HG02981 (cell line): ENCODE results near the gene SF3B1.
A peak's percentile ranks its signal among the peaks of the same experiment; 100 is the strongest.
"Not testable (repeated sequence)": the region's sequence is repeated elsewhere in the genome, so short reads cannot be mapped to it uniquely, and the experiment has no call there.

Experiments used
- ATAC-seq: cut with Tn5 transposase; IDR thresholded peaks from one replicate; pipeline ENCODE4 v1.9.1; 2021; ENCODE audit warnings: mild to moderate bottlenecking, moderate library complexity; ENCODE audit not compliant: unreplicated experiment

The SF3B1 gene

DNA sequence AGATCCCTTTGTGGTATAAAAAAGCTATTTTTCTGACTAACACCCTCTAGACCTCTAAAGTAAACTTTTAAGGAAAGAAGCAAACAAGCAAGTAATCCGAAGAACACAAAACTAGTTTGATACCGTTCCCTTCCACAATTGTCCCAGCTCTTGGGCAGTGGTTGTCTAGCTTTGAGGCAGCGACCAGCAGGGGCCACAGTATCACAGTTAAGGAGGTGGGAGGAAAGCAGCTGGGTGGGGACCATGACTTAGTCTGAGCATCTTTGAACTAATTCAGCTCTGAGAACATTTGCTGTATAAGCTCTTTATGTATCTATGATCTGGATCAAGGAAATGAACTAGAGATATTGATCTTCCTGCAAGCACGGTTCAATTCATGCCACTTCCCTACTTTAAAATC, 51.0 kb downstream of the SF3B1 start:
- ATAC-seq = no peak

DNA sequence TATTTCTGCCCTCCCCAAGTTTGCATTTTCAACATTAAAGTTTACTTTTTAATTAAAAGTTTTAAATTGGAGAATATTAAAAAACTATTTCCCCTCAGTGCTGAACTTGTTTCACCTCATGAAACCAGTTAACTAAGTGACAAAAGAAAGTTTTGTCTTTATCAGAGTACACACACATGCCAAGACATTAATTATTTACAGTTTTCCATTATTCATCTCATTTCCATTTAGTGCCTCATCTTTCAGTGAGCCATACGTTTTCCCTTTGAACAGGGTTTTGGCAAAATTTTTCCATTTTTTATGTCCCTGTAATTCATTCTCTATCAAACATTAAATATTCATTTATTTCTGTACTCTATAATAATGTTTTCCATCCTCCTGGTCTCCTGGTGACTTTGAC, 53.2 kb downstream of the SF3B1 start:
- ATAC-seq = no peak

DNA sequence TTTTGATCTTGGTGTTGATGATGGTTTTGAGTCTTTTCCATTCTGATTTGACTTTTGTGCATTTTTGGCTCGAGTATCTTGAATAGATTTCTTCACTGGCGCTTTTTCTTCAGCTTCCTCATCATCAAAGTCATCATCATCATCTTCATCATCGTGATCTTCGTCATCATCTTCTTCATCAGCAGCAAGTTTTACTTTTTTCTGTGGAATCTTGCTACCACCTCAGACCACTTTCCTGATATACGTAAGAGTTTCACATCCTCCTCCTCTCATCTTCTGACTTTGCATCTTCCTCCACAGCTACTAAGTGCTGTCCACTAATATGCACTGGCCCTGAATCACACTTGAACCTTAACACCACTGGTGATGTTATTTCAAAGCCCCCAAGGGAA, 54.9 kb downstream of the SF3B1 start:
- not testable (repeated sequence) for ATAC-seq

DNA sequence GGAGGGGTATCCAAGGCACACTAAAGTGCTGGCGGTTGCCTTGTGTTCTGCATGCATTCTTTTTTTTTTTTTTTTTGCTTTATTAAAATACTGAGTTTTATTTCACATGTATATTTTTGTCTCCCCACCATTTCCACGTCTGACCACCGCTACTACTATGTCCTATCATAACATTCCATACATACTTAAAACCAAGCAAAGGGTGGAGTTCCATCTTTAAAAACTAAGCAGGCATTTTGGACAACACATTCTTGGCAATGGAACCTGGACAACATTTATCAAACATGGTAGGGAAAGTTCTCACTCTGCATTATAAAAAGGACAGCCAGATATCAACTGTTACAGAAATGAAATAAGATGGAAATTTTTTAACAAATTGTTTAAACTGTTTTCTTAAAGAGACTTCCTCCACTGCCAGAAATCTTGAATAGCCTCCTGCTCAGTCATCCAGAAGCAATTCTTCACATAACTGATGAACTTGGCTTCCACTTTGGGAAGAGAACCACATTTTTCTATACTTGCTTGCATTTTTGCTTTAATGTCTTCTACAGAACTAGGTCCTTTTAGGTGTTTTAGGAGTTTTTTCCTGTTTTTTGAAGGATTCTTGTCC, 55.4 kb downstream of the SF3B1 start:
- ATAC-seq = not testable (repeated sequence)

DNA sequence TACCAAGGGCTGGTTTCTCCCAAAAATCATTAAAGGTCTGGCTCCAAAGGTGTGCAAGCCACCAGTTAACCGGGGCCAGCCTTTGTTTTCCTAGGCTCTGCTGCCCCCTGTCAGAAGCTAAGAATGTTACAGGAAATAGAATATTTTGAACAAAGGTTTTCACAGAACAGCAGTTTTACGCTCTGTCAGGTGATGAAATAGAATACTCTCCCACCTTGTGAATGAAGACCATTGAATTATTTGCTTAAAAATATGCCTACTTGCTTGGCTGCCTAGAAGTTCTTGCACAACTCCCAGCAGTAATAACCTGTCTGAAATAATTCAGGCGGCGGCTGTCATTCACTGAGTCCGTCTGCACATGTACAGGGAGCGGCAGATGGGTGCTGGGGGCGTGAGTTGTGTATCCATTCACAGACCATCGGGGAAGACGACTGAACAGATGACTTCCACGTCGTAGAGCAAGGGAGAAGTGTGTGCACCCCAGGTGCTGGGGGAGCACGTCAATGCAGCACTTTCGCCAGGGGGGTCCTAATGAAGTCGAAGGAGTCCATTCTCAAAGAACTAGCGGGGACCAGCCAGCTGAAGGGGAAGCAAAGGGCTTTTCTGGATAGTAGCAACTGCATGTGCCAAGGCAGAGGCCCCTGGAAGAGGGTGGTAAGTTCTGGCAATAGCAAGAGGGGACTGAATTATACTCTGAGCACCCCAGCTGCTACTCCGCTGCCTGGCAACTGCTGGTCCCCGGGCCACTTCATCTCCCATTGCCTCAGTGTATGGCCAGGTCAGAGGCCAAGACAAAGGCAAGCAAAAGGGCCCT, 56.1 kb downstream of the SF3B1 start:
- no peak for ATAC-seq

DNA sequence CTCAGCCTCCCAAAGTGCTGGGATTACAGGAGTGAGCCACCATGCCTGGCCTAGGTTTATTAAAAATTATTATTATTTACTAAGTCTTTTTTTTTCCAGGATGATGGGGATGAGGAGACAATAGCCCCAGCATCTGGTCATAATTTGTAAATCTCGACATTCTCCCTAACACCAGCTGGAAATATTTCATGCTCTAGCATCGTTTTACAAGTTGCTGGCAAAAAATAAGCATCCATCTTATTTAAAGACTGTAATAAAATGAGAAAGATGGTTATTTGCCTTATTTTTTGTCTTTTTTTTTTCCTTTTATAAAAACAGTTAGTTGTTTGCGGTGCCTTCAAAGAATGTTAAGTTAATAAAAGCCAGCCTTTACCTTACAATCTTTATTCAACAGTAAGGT, 56.7 kb downstream of the SF3B1 start:
- ATAC-seq = no peak

DNA sequence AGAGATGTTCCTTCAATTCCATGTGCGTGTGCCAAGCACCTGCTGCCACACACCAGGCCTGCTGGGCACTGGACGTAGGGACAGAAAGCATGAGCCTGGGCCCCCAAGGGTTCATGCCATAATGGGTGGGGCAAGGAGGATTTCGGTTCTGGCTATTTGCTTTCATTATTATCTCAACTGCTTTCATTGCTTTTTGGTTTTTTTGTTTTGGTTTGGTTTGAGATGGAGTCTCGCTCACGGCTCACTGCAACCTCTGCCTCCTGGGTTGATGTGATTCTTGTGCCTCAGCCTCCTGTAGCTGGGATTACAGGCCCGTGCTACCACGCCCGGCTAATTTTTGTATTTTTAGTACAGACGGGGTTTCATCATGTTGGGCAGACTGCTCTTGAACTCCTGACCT, 57.2 kb downstream of the SF3B1 start:
- ATAC-seq = no peak

DNA sequence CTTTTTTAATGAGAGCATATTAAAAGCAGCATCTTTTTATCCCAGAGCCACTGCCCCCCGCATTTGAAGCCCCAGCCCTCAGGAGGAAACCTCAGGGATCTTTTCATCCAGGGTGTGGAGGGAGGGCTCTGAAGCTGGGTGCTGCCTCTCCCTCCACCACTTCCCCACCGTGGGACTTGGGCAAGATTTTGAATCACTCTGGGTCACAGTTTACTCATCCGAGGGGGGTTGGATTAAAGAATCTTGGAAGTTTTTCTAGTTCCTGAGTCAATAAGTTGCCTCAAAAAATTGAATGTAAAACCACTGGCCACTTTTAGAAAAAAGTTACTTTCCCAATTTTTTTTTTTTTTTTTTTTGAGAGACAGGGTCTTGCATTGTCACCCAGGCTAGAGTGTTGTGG, 62.2 kb downstream of the SF3B1 start:
- ATAC-seq = no peak

DNA sequence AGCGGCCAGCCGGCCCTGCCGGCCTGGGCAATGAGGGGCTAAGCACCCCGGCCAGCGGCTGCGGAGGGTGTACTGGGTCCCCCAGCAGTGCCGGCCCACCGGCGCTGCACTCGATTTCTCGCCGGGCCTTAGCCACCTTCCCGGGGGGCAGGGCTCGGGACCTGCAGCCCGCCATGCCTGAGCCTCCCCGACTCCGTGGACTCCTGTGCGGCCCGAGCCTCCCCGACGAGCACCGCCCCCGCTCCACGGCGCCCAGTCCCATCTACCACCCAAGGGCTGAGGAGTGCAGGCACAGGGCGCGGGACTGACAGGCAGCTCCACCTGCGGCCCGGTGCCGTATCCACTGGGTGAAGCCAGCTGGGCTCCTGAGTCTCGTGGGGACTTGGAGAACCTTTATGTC, 64.2 kb downstream of the SF3B1 start:
- ATAC-seq = not testable (repeated sequence)

DNA sequence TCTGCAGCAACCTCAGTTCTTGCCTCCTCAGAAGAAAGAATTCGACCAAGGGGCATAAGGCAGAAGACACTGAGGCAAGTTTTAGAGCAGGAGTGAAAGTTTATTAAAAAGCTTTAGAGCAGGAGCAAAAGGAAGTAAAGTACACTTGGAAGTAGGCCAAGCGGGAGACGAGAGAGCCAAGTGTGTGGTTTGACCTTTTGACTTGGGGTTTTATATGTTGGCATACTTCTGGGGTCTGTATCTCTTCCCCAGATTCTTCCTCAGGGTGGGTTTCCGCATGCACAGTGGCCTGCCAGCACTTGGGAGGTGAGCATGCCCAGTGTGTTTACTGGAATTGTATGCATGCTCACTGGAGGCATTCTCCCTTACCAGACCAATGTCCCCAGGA, 64.9 kb downstream of the SF3B1 start:
- no peak for ATAC-seq

DNA sequence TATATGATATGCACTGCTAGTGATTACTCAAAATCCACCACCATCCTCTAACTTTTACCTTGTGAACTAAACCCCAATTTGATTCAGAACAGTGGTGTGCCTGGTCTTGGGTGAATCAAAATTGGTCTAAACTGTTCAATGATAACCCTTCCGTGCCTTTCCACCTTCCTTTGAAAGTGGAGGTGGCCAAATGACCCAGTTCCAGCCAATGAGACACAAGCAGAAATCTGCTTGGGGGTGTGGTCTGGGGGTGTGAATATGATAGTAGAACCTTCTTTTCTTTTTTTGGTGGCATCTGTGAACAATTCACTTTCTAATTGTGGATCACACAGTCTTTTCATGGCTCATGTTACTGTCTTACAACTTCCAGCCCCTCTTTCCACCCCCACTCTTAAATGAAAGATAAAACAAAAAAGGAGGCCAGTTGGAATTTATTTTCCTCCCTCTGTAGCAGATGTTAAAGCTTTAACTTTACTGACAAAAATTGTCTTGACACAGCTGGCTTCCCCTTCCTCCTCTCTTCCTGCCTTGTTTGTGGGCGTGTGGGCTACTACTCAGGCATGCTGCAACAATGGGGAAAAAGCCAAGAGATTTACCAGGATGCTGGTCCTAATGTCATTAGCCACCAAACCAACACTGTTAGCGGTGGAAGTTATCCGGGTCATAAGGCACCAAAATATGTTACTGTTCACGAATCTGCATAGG, 65.4 kb downstream of the SF3B1 start:
- no peak for ATAC-seq

DNA sequence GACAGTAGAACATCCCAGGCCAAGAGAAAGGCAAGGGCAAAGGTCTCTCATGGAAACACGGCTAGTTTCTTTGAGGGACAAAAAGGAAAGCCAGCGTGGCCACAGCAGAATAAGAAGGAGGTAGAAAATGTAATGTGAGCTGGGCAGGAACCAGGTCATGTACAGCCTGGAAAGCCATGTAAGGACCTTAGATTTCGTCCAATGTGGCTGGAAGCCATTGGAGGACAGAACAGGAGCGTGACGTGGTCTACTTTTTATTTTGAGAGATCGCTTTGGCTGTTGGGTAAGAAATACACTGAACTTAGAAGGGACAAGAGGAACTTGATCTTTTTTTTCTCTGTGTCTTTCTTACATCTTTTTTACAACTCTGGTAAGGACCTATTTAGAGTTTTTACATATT, 66.4 kb downstream of the SF3B1 start:
- no peak for ATAC-seq

DNA sequence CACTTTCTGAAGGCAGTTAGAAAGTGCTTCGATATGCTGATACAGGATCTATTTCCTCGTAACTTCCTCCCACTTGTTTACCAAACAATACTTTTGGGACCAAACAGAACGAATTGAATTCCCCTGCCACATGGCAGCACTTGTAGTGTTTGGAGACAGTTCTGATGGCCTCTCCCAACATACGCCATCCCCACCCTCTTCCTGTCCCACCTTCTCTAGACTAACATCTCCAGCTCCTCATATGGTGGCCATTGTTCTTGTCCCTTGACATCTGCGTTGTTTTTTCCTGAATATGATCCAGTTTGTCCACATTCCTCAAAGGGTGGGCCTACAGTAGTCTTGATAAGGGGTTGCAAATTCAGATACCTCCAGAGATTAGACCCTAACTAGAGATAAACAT, 70.8 kb downstream of the SF3B1 start:
- ATAC-seq = no peak

DNA sequence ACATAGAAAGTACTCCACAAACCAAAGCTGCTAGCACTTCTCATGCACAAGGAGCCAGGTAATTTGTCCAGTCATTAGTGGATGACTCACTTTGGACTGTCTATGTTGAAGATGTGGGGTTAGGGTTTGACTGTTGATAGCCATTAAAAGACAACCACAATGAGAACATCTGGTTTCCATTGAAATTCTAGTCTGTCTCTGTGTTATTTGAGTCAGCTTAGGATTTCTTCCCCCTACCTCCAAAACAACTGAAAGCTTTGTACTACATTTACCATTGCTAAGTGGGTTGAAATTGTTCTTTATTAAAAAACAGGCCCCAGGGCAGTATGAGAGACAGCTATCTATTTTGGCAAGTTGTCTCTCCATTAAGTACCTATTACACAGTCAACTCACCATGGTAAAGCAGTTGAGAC, 74.1 kb downstream of the SF3B1 start:
- ATAC-seq = peak; percentile 73

DNA sequence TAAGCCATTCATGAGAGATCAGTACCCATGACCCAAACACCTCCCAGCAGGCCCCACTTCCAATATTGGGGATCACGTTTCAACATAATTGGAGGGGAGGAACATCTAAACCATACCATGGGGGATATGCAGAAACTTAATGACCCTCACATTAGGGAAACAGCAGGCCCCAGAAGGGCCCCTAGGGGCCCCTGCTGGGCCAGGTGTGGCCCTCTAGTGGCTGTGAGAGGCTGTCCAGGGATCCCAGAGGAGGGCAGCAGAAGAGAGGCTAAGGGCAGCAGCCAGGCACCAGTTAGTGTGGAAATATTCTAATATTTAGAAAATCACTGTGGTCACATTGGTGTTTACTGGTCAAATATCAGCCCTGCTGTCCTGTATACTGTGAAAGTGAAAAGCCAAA, 75.0 kb downstream of the SF3B1 start:
- ATAC-seq = no peak

DNA sequence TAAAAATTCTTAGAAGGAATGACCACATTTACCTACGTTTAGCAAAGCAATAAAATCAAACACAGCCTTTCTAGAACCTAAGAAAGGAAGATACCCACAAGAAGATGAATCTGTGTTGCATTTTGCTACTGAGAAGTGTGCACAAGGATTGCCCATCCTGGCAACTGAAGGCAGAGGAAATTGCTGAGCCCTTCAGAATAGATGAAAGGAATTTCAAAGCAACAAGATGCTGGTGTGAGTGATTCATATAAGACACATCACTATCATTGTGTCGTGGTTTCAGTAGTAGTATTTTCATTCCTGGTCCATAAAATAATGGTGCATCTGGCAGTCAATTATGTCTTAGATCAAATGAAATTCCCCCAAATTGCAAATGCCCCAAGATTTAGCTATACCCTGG, 75.9 kb downstream of the SF3B1 start:
- no peak for ATAC-seq

DNA sequence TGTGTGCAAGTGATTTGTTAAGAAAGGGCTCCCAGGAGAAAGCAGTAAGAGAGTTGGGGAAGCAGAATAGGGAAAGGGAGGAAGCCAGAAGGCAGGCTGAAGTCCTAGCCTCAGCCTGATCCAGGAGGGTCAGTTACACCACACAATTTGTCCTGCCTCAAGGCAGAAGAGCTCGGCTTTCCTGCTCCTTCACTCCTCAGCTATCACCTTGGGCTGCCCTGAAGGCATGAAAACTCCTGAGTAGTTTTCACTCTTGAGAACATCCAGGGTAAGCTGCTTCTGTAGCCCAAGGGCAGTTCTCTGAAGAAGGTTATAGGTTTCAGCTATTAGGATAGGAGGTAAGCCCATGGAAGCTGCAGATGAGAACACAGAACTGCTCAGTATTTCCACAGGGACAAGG, 76.8 kb downstream of the SF3B1 start:
- ATAC-seq = no peak

DNA sequence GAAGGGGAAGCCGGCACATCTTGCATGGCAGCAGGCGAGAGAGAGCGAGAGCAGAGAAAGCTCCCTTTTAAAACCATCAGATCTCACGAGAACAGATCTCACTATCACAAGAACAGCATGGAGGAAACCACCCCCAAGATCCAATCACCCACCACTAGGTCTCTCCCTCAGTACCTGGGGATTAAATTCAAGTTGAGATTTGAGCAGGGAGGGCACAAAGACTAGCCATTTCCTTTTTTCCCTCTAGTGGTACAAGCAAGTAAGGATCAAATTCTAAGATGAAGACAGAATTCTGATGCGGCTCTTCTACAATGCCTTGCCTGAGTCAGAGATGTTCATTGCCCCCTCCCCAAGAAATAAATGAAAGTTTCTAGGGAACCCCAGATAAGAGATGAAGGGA, 78.7 kb downstream of the SF3B1 start:
- no peak for ATAC-seq

DNA sequence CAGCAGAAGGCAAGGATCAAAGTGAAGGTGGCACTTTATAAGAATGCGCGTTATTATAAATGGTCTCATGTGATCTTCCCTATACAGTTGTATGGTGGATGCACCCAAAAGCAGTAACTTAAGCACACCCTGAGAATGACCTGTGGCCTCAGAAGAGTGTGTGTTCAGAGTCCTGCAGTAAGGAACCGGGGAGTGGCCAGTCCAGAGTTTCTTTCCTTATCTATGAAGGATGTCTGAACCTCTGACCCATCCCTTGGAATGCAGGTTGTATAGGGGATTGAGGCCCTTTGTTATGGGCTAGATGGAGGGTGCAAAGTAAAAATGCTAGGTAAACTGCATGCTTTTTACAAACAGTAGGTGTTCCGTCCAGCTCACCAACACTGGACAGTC, 80.7 kb downstream of the SF3B1 start:
- ATAC-seq = no peak

DNA sequence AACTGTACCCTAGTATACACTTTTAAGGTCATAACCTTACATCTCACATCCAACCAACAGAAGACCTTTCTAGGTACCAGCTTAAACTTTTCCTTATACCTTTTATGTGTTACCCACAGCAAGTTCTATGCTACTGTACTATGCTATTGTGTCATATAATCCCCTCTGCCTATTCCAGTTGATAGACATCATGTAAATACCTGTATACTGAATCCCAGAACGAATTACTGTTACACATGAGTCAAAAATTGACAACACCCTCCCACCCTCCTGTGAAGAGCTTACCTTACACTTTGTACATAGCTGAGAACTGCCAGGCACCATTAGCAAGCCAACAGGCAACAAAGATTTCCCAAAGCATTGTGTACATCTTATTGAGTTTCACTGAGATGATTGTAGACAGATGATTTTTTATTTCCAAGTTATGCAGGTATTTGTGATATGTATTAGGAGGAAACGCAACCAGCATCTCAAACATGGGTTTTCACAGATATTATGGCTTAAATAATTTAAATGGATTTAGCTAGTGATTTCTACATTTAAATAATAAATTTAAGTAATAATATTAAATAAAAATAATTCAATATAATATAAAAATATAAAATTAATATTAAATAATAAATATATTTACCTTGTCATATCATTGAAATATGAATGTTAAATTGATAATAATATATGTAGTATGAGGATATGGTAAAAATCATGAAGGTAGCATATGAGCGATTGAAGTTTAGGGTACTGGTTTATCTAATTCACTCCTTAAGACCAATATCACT, 81.2 kb downstream of the SF3B1 start:
- ATAC-seq = no peak

DNA sequence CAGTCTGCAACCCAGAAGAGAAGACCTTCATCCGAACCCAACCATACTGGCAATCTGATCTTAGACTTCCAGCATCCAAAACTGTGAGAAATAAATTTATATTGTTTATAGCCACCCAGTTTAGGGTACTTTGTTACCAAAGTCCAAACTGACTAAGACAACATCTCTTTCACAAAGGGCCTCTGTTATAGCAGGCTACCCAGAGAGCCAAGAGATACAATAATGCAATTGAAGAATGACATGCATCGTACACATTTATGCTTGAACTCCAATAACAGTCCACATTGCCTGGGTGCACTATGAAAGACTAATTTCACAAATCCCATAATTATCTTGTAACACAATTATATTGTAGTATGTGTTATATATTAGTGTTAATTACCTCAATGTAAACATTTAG, 85.1 kb downstream of the SF3B1 start:
- no peak for ATAC-seq
